B cell (primary cell): ENCODE results near the gene SYT3.

ENCODE experiments used
- CTCF ChIP-seq: fragments of 200-600 bp; IDR thresholded peaks from one replicate; pipeline ENCODE4 v1.8.0; 2022; ENCODE audit warnings: antibody characterized with exemption, mild to moderate bottlenecking
- EZH2 ChIP-seq: IDR thresholded peaks from 2 replicates; pipeline ENCODE4 v1.6.1; 2012; ENCODE audit warnings: borderline replicate concordance, low read depth, mild to moderate bottlenecking, moderate library complexity, low read length; ENCODE audit not compliant: insufficient read depth, poor library complexity, severe bottlenecking

GRCh38 chr19:50638600-50638999 lies 1.1 kb downstream of the SYT3 start:
- TF ChIP-seq CTCF (no peak), EZH2 (no peak)
